Heart right ventricle (tissue), 16 donors: ENCODE data around the gene USP22. TPM values are rescaled to one million over a fixed set of nuclear protein-coding genes. Genes with fewer than 3 reads are reported as not detected.

ENCODE experiments used
- ATAC-seq, 8 donors: fragments of 200-7000 bp; cut with Tn5 transposase; one replicate each; pipeline ENCODE4 v1.9.1; 2020; ENCODE audit warnings: mild to moderate bottlenecking in 8 of 8, moderate library complexity in 8 of 8, moderate number of reproducible peaks in 1 of 8
- DNase-seq, 2 donors: peaks; one replicate each; pipeline ENCODE4 v3.0.0-alpha.2; 2020
- H3K27ac ChIP-seq, 10 donors: fragments of 200-600 bp; sonication (generic) in 2 of 10; one replicate each; pipeline versions ENCODE4 v1.5.0 to v1.8.0; 2020 to 2022; ENCODE audit warnings: mild to moderate bottlenecking in 3 of 10
- H3K27me3 ChIP-seq, 7 donors: fragments of 200-600 bp; one replicate each; pipeline ENCODE4 v1.8.0; 2021 to 2022; ENCODE audit warnings: mild to moderate bottlenecking in 2 of 7
- H3K36me3 ChIP-seq, 9 donors: fragments of 200-600 bp; sonication (generic) in 1 of 9; one replicate each; pipeline versions ENCODE4 v1.5.0 to v1.8.0; 2020 to 2022; ENCODE audit warnings: mild to moderate bottlenecking in 2 of 9
- H3K4me1 ChIP-seq, 9 donors: fragments of 200-600 bp; sonication (generic) in 1 of 9; one replicate each; pipeline versions ENCODE4 v1.5.0 to v1.8.0; 2020 to 2022; ENCODE audit warnings: mild to moderate bottlenecking in 4 of 9
- H3K4me3 ChIP-seq, 10 donors: fragments of 200-600 bp; sonication (generic) in 2 of 10; one replicate each; pipeline versions ENCODE4 v1.5.0 to v1.8.0; 2020 to 2022; ENCODE audit warnings: mild to moderate bottlenecking in 7 of 10, moderate library complexity in 2 of 10
- H3K9me3 ChIP-seq, 11 donors: fragments of 200-600 bp in 10 of 11; sonication (generic) in 2 of 11; one replicate each; pipeline versions ENCODE4 v1.5.0 to v1.8.0; 2013 to 2022; ENCODE audit warnings: mild to moderate bottlenecking in 2 of 11, control low read depth in 1 of 11, moderate library complexity in 1 of 11
- whole genome bisulfite sequencing, 2 donors: extraction: QIAGEN DNeasy Blood & Tissue Kit; methylation state at CpG; one replicate each; pipeline ENCODE4 v1.1.7; 2013; ENCODE audit warnings: inconsistent platforms in 1 of 2; 5-methylcytosine and 5-hydroxymethylcytosine counted together
- intact Hi-C, 10 donors: fragments of 100-400 bp; cut with DNase I; formaldehyde crosslinking; loops; one replicate each; pipeline versions ENCODE4 v1.11.1 to v1.14.2; 2022
- polyA plus RNA-seq, 2 donors: library from polyadenylated mRNA; stranded (reverse); fragments of 200-250 nt; gene quantifications; one replicate each; pipeline ENCODE4 v1.2.3, GENCODE V29; 2013
- total RNA-seq, 10 donors: library from RNA; stranded (reverse); fragmentation: NEBNext Ultra II Directional in 3 of 10; extraction: Animal tissue kit (Norgen Biotek cat#: 25700) in 3 of 10; gene quantifications; one replicate each; pipeline versions ENCODE4 v1.2.1 to v1.2.4, GENCODE V29; 2021 to 2023
- TF ChIP-seq, protein P1 (sequence below), 9 donors: fragments of 200-600 bp; sonication (generic) in 2 of 9; IDR thresholded peaks; one replicate each; pipeline versions ENCODE4 v1.5.0 to v1.8.0; 2021 to 2022; ENCODE audit warnings: antibody characterized with exemption in 9 of 9, mild to moderate bottlenecking in 5 of 9, moderate library complexity in 1 of 9
- donor health status: Arrhythmogenic right ventricular cardiomyopathy.
- donor health status: ischemic (EF 13 %, LVEDD 7.1; RV severe dilation, severe dysfunction).
- donor health status: healthy with polysubstance abuse.
- donor health status: DM: no; HTN: yes; CAD: no.
- donor health status: DM: no; HTN: no; CAD: no.
- donor health status: ischemic (EF 25% LVEDD 6.9; RV normal size, moderate dysfunction).
- donor health status: ischemic (EF 25% LVEDD 5.7; RV mildly dilated, moderate dysfunction).
- donor health status: healthy.
- donor health status: DM: yes; HTN: yes; CAD: no.
- donor health status: Ischemic cardiomyopathy.
- donor health status: ischemic (EF 35%, LVEDD 5.7; RV mildly dilated, moderate dysfunction).
- donor health status: nonischemic (EF 11% LVEDD 7.7; RV severe dilation, severe dysfunction).
- donor health status: DM: yes; HTN: yes; CAD: no.
- donor health status: PGD.
- donor health status: ischemic (EF 29% LVEDD 5.4; RV normal size, mild dysfunction).
- donor health status: nonischemic (EF 23%, LVEDD 6.1; RV moderate dilation, normal function).

USP22 gene
- total and polyA plus RNA-seq, 12 donors, result 26.6 to 218 (median 173) TPM

DNA sequence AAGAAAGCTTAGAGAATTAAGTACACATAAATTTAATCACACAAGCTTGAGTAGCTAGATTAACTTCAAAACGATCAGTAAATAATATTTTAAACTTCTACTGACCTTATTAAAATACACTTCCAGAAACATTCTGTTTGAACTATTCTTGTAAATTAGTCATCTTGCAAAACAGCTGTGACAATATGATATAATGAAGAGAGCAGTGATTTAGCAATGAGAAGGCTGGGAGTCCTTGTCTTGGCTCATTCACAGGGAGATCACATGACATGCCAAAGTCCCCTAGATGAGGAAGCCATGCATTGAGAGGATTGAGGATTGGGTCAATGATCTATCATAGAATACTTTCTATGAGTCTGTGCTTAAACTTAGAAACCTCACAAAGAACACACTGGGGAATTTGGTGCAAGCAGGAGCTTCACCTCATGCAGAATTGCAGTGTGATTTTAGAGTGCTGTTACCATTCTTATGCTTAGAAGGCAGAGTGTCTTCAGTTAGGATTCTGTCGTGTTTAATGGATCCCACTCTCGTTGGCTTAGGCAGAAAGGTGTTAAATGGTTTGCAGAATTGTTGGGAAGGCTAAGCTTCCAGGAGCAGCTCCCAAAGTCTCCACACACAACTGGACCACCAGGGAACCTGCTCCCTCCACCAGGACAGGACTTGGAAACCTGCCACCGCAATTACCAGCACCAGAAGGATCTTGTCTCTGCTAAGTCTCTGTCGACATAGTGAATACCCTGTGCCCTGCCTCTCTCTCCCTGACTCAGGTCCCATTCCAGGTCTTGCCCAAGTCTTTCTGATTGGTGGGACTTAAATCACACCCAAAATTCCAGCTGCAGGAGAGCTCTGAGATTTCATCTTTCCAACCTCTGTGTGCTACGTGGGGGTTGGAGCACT lies 87.1 kb downstream of the USP22 start:
- DNase-seq, result no peak
- peaks cover 0 to 9% (median 0%) of the 10 kb centered on the region in 7 donors for H3K27me3 ChIP-seq
- no peak overlapping the region for H3K4me3 ChIP-seq
- intact Hi-C loops, result no loop called here
- H3K27ac ChIP-seq, result peak overlapping the region in 7 of 10 donors; percentile 22 to 74 (median 46)
- peak; percentile 29 to 91 (median 70) for ATAC-seq
- H3K9me3 ChIP-seq, result no peaks in the 10 kb centered on the region
- peaks cover 0 to 17% (median 3%) of the 10 kb centered on the region in 9 donors for H3K4me1 ChIP-seq
- H3K36me3 ChIP-seq, result no peaks in the 10 kb centered on the region
- TF ChIP-seq, protein P1, sequence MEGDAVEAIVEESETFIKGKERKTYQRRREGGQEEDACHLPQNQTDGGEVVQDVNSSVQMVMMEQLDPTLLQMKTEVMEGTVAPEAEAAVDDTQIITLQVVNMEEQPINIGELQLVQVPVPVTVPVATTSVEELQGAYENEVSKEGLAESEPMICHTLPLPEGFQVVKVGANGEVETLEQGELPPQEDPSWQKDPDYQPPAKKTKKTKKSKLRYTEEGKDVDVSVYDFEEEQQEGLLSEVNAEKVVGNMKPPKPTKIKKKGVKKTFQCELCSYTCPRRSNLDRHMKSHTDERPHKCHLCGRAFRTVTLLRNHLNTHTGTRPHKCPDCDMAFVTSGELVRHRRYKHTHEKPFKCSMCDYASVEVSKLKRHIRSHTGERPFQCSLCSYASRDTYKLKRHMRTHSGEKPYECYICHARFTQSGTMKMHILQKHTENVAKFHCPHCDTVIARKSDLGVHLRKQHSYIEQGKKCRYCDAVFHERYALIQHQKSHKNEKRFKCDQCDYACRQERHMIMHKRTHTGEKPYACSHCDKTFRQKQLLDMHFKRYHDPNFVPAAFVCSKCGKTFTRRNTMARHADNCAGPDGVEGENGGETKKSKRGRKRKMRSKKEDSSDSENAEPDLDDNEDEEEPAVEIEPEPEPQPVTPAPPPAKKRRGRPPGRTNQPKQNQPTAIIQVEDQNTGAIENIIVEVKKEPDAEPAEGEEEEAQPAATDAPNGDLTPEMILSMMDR (IDR thresholded peaks at IDR 0.05), result no peak
- 45 to 47% methylated on average over 6 of the region's 6 CpGs for WGBS, 2 donors

GRCh38 chr17:20954794-20955193 lies 88.0 kb downstream of the USP22 start:
- Histone ChIP-seq H3K4me3 (no peak overlapping the region), H3K27me3 (peaks cover 0 to 9% (median 0%) of the 10 kb centered on the region in 7 donors), H3K9me3 (no peaks in the 10 kb centered on the region), H3K36me3 (no peaks in the 10 kb centered on the region), H3K4me1 (peaks cover 0 to 17% (median 3%) of the 10 kb centered on the region in 9 donors), H3K27ac (peak overlapping the region in 7 of 10 donors; percentile 22 to 74 (median 46))
- DNase-seq (no peak), ATAC-seq (no peak)
- intact Hi-C loops, result no loop called here
- TF ChIP-seq, protein P1 (IDR thresholded peaks at IDR 0.05), result no peak
- 71 to 75% methylated on average over 4 of the region's 4 CpGs for WGBS, 2 donors

DNA sequence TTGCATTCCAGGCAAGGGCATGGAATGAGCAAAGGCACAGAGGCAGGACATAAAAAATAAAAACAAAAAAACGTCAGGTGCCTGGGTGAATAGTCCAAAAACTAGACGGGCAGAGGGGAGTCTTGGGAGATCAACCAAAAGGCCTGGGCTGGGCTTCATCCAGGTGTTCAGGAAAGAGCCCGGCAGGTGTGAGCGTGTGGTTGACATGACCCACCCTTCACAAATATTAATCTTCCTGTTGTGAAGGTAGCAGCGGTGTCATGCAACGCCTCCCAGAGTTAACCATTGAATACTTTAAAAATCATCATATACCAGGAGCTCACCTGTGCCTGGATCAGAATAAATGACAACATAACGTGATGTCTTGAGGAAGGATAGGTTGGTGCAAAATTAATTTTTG lies 90.6 kb downstream of the USP22 start:
- ATAC-seq (no peak), DNase-seq (no peak)
- peaks cover 0 to 10% (median 7%) of the 10 kb centered on the region in 7 donors for H3K27me3 ChIP-seq
- no peak overlapping the region for H3K27ac ChIP-seq
- H3K9me3 ChIP-seq, result no peaks in the 10 kb centered on the region
- 75 to 87% methylated on average over 7 of the region's 7 CpGs for WGBS, 2 donors
- H3K4me3 ChIP-seq, result no peak overlapping the region
- H3K4me1 ChIP-seq, result peaks cover 0 to 17% (median 3%) of the 10 kb centered on the region in 9 donors
- intact Hi-C loops, result no loop called here
- no peaks in the 10 kb centered on the region for H3K36me3 ChIP-seq
- TF ChIP-seq, protein P1 (IDR thresholded peaks at IDR 0.05), result no peak

Other genes with a start within 250 kb of the USP22 start
- 10 to 100 TPM; 17.1 to 48.0 (median 26.0) TPM for gene DHRS7B, start 84.0 kb upstream of the USP22 start, total RNA-seq
- gene DHRS7B, start 84.0 kb upstream of the USP22 start, polyA plus RNA-seq, result 10 to 100 TPM; 48.6 TPM
- 10 to 100 TPM; 20.8 to 37.2 (median 27.6) TPM for gene TMEM11, start 171.2 kb upstream of the USP22 start, total RNA-seq
- 10 to 100 TPM; 50.8 to 54.1 TPM for gene TMEM11, start 171.2 kb upstream of the USP22 start, polyA plus RNA-seq
- 10 to 100 TPM; 11.9 to 23.1 (median 19.6) TPM for gene NATD1, start 210.4 kb upstream of the USP22 start, total RNA-seq
- 1 to 10 TPM; 3.1 to 4.0 TPM for gene NATD1, start 210.4 kb upstream of the USP22 start, polyA plus RNA-seq
- 10 to 100 TPM; 28.9 to 71.6 (median 60.4) TPM for gene MAP2K3, start 241.7 kb upstream of the USP22 start, total RNA-seq
- 100 to 1,000 TPM in 1 of 2 donors, 10 to 100 TPM in 1; 32.1 to 103 TPM for gene MAP2K3, start 241.7 kb upstream of the USP22 start, polyA plus RNA-seq